Measurements from ENCODE around the gene PARVB.

DNA sequence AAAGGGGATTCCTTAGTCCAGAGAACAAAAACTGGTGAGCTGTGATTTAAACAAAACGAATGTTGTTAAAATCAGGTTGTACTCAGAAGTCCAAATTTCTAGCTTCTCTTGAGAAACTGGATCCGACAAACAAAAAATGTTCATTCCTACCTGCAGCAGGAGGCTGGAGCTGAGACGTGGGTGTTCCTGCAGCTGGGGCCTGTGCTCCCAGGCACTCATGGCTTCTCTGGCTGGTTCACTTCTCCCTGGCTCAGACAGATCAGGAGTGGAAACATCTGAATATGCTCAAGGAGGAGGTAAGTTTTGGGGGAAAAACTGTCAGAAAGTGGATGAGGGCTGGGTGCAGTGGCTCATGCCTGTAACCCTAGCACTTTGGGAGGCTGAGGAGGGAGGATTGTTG, 24.7 kb upstream of the PARVB start:
- TF ChIP-seq ZNF274 (IDR thresholded peaks at IDR 0.05; ENCODE audit: low read depth, low read length) (no peak), YY1 (IDR thresholded peaks at IDR 0.05; ENCODE audit: insufficient read depth, insufficient read length) (no peak)

All from NT2/D1 (cell line).